Heart left ventricle (tissue), 16 donors: ENCODE results near the gene SPACDR. TPM values are rescaled to one million over a fixed set of nuclear protein-coding genes. Genes with fewer than 3 reads are reported as not detected.

Experiments
- ATAC-seq, 4 donors: fragments of 200-7000 bp; cut with Tn5 transposase; one replicate each; pipeline ENCODE4 v1.9.1; 2020 to 2022; ENCODE audit warnings: moderate library complexity in 4 of 4, mild to moderate bottlenecking in 3 of 4, moderate number of reproducible peaks in 1 of 4
- DNase-seq, 5 donors: peaks; one replicate each; pipeline ENCODE4 v3.0.0-alpha.2; 2020
- H3K27ac ChIP-seq, 12 donors: fragments of 200-600 bp; sonication (generic) in 4 of 12; one replicate each; pipeline versions ENCODE4 v1.5.0 to v1.8.0; 2016 to 2022; ENCODE audit warnings: mild to moderate bottlenecking in 2 of 12
- H3K27me3 ChIP-seq, 9 donors: fragments of 200-600 bp; sonication (generic) in 2 of 9; one replicate each; pipeline versions ENCODE4 v1.5.1 to v1.8.0; 2016 to 2022; ENCODE audit warnings: mild to moderate bottlenecking in 3 of 9
- H3K36me3 ChIP-seq, 9 donors: fragments of 200-600 bp; sonication (generic) in 2 of 9; one replicate each; pipeline versions ENCODE4 v1.5.0 to v1.8.0; 2018 to 2022; ENCODE audit warnings: mild to moderate bottlenecking in 2 of 9
- H3K4me1 ChIP-seq, 12 donors: fragments of 200-600 bp; sonication (generic) in 4 of 12; one replicate each; pipeline versions ENCODE4 v1.5.0 to v1.8.0; 2016 to 2022; ENCODE audit warnings: mild to moderate bottlenecking in 3 of 12
- H3K4me3 ChIP-seq, 12 donors: fragments of 200-600 bp; sonication (generic) in 4 of 12; one replicate each; pipeline versions ENCODE4 v1.5.0 to v1.8.0; 2017 to 2022; ENCODE audit warnings: mild to moderate bottlenecking in 9 of 12, moderate library complexity in 4 of 12
- H3K9me3 ChIP-seq, 12 donors: fragments of 200-600 bp; sonication (generic) in 4 of 12; one replicate each; pipeline versions ENCODE4 v1.5.0 to v1.8.0; 2016 to 2022; ENCODE audit warnings: mild to moderate bottlenecking in 1 of 12
- CTCF ChIP-seq, 12 donors: fragments of 200-600 bp; sonication (generic) in 4 of 12; IDR thresholded peaks; one replicate each; pipeline versions ENCODE4 v1.5.0 to v1.8.0; 2018 to 2022; ENCODE audit warnings: antibody characterized with exemption in 12 of 12, mild to moderate bottlenecking in 5 of 12
- POLR2A ChIP-seq, 2 donors: fragments of 450-650 bp; IDR thresholded peaks; one replicate each; pipeline ENCODE4 v1.6.1; 2017; ENCODE audit warnings: antibody characterized with exemption in 2 of 2, mild to moderate bottlenecking in 2 of 2, moderate library complexity in 2 of 2
- WGBS, 4 donors: extraction: QIAGEN DNeasy Blood & Tissue Kit in 2 of 4; methylation state at CpG; one replicate each; pipeline versions ENCODE4 v1.1.5 to v1.1.7; 2013 to 2018; 5-methylcytosine and 5-hydroxymethylcytosine counted together
- intact Hi-C, 10 donors: fragments of 100-400 bp; cut with DNase I; formaldehyde crosslinking; loops; one replicate each; pipeline versions ENCODE4 v1.11.1 to v1.14.2; 2022
- polyA plus RNA-seq, 2 donors: library from polyadenylated mRNA; stranded (reverse); fragments of 200-250 nt; gene quantifications; one replicate each; pipeline ENCODE4 v1.2.3, GENCODE V29; 2013
- total RNA-seq, 9 donors: library from RNA; depleted of rRNA in 2 of 9; stranded (reverse); fragments of >200 nt in 2 of 9; fragmentation: NEBNext Ultra II Directional in 3 of 9; extraction: Animal tissue kit (Norgen Biotek cat#: 25700) in 3 of 9; gene quantifications; one replicate each; pipeline versions ENCODE4 v1.1.0 to v1.2.4, GENCODE V29; 2016 to 2023
- donor health status: ischemic (EF 13 %, LVEDD 7.1; RV severe dilation, severe dysfunction).
- donor health status: healthy with polysubstance abuse.
- donor health status: DM: no; HTN: yes; CAD: no.
- donor health status: DM: no; HTN: no; CAD: no.
- donor health status: ischemic (EF 25% LVEDD 6.9; RV normal size, moderate dysfunction).
- donor health status: ischemic (EF 25% LVEDD 5.7; RV mildly dilated, moderate dysfunction).
- donor health status: healthy.
- donor health status: DM: yes; HTN: yes; CAD: no.
- donor health status: ischemic (EF 35%, LVEDD 5.7; RV mildly dilated, moderate dysfunction).
- donor health status: nonischemic (EF 11% LVEDD 7.7; RV severe dilation, severe dysfunction).
- donor health status: DM: yes; HTN: yes; CAD: no.
- donor health status: PGD.
- donor health status: ischemic (EF 29% LVEDD 5.4; RV normal size, mild dysfunction).
- donor health status: nonischemic (EF 23%, LVEDD 6.1; RV moderate dilation, normal function).

Gene SPACDR
- total and polyA plus RNA-seq, 11 donors = 0.27 to 0.78 (median 0.61) TPM; not detected in 4

DNA sequence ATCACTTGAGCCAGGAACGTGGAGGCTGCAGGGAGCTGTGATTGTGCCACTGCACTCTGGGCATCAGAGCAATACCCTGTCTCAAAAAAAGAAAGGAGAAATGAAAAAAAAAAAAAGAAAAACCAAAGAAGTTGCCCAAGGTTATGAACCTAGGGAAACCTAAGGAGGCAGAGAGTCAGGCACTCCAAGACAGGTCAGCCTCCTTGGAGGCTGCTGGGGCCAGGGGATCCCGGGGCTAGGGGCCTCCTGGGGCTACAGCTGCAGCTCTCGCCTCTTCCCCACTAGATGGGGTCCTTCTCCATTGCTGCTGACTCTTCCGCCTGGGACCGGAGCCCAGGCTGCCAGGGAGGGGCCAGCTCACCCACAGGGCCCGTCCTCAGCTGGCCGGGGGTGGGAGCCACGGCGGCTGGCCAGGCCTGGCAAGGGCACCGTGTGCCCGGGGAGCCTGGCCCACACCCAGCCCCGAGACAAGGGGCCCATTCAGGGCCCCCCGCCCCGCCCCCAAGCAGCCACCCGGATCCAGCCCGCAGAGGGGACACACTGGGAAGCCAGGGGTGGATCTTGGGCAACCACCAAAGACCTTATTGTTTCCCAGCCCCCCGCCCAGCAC, 1.7 kb upstream of the SPACDR start:
- Histone ChIP-seq H3K27me3 (no peaks in the 10 kb centered on the region), H3K36me3 (peaks cover 0 to 61% (median 21%) of the 10 kb centered on the region in 9 donors), H3K27ac (peak overlapping the region in 11 of 12 donors; percentile 38 to 86 (median 72)), H3K9me3 (no peaks in the 10 kb centered on the region), H3K4me3 (peak overlapping the region in 3 of 12 donors; percentile 3 to 15 (median 11)), H3K4me1 (peaks cover 3 to 48% (median 26%) of the 10 kb centered on the region in 12 donors)
- DNase-seq (peak; percentile 81 to 89 (median 86)), ATAC-seq (peak; percentile 88 to 92 (median 90))
- 8 to 12% (median 11%) methylated on average over 6 to 17 of the region's 17 CpGs for WGBS, 4 donors
- TF ChIP-seq CTCF (IDR thresholded peaks at IDR 0.05) = peak; percentile 55 to 84 (median 69)
- no peak for TF ChIP-seq POLR2A (IDR thresholded peaks at IDR 0.05)
- intact Hi-C loops = loop anchor here in 9 of 10 donors (5.0 to 10.0 kb wide), 8 partner anchors 91 to 261 kb away; partner anchors contain the start of genes GIGYF1 (in 6 of the 9), EPO (in 1 of the 9) and POP7 (in 1 of the 9)

- no peak for ATAC-seq
- no peak overlapping the region for H3K4me3 ChIP-seq
- no peaks in the 10 kb centered on the region for H3K27me3 ChIP-seq
- H3K36me3 ChIP-seq = peaks cover 0 to 56% (median 22%) of the 10 kb centered on the region in 9 donors
- WGBS, 4 donors = 66 to 74% (median 70%) methylated on average over 8 of the region's 8 CpGs
- no peak for DNase-seq
- TF ChIP-seq POLR2A (IDR thresholded peaks at IDR 0.05) = no peak
- no peak for TF ChIP-seq CTCF (IDR thresholded peaks at IDR 0.05)
- peaks cover 3 to 47% (median 26%) of the 10 kb centered on the region in 12 donors for H3K4me1 ChIP-seq
- H3K27ac ChIP-seq = peak overlapping the region in 5 of 12 donors; percentile 49 to 77 (median 77)
- intact Hi-C loops = loop anchor here in 9 of 10 donors (5.0 to 10.0 kb wide), 8 partner anchors 92 to 262 kb away; partner anchors contain the start of genes GIGYF1 (in 6 of the 9), EPO (in 1 of the 9) and POP7 (in 1 of the 9)
- no peaks in the 10 kb centered on the region for H3K9me3 ChIP-seq
Measured at GRCh38 chr7:100465299-100465698, 1.2 kb upstream of the SPACDR start.

- no peak for DNase-seq
- no peak for ATAC-seq
- no peak overlapping the region for H3K27ac ChIP-seq
- intact Hi-C loops = loop anchor here in 9 of 10 donors (5.0 to 10.0 kb wide), 8 partner anchors 93 to 263 kb away; partner anchors contain the start of genes GIGYF1 (in 6 of the 9), EPO (in 1 of the 9) and POP7 (in 1 of the 9)
- H3K36me3 ChIP-seq = peaks cover 0 to 51% (median 24%) of the 10 kb centered on the region in 9 donors
- no peak overlapping the region for H3K4me3 ChIP-seq
- H3K27me3 ChIP-seq = no peaks in the 10 kb centered on the region
- peaks cover 3 to 42% (median 26%) of the 10 kb centered on the region in 12 donors for H3K4me1 ChIP-seq
- TF ChIP-seq POLR2A (IDR thresholded peaks at IDR 0.05) (no peak), CTCF (IDR thresholded peaks at IDR 0.05) (no peak)
- 89 to 97% (median 96%) methylated on average over 2 of the region's 2 CpGs for WGBS, 4 donors
- no peaks in the 10 kb centered on the region for H3K9me3 ChIP-seq
Measured at GRCh38 chr7:100464791-100465190, 731 bp upstream of the SPACDR start.

DNA sequence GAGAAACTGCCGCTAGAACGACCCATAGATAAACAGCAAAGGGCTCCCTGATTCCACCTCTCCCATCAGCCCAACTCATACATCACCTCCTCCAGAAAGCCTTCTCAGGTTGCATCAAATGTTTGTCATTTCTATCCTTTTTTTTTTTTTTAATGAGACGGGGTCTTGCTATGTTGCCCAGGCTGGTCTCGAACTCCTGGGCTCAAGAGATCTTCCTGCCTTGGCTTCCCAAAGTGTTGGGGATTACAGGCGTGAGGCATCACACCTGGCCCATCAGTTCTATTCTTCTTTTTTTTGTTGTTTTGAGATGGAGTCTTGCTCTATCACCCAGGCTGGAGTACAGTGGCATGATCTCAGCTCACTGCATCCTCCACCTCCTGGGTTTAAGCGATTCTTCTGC, 7.0 kb downstream of the SPACDR start:
- Histone ChIP-seq H3K27me3 (no peaks in the 10 kb centered on the region), H3K4me1 (no peaks in the 10 kb centered on the region), H3K36me3 (peaks cover 0 to 11% (median 4%) of the 10 kb centered on the region in 9 donors), H3K9me3 (no peaks in the 10 kb centered on the region), H3K4me3 (no peak overlapping the region), H3K27ac (no peak overlapping the region)
- ATAC-seq (no peak), DNase-seq (no peak)
- 90 to 96% (median 95%) methylated on average over 6 of the region's 6 CpGs for WGBS, 4 donors
- intact Hi-C loops = no loop called here
- no peak for TF ChIP-seq POLR2A (IDR thresholded peaks at IDR 0.05)
- TF ChIP-seq CTCF (IDR thresholded peaks at IDR 0.05) = no peak
